WTC11 (cell line): ENCODE measurements around the gene IL17RB. TPM values are rescaled to one million over a fixed set of nuclear protein-coding genes. Genes with fewer than 3 reads are reported as not detected.
A peak's percentile ranks its signal among the peaks of the same experiment; 100 is the strongest.

Experiments used
- ATAC-seq: fragments of 200-7000 bp; cut with Tn5 transposase; 2 replicates; pipeline ENCODE4 v1.10.0; 2021; ENCODE audit warnings: mild to moderate bottlenecking, moderate library complexity
- Bru-seq: library from RNA; stranded (reverse); fragments of 400-500 nt; gene quantifications from one replicate; lab custom pipeline; 2021; lab: Mats Ljungman, UMichigan
- CTCF ChIA-PET: fragments of 300-600 bp; sonication (Branson Sonifier 250); formaldehyde crosslinking; loops from one replicate; lab custom pipeline; 2021; ENCODE audit warnings: antibody characterized with exemption; lab: Charles Lee
- POLR2A ChIA-PET: fragments of 350-600 bp; sonication (Branson Sonifier 250); formaldehyde crosslinking; loops from one replicate; lab custom pipeline; 2021; ENCODE audit warnings: antibody characterized with exemption; lab: Charles Lee
- DNase-seq: peaks from one replicate; pipeline ENCODE4 v3.0.0; 2021; ENCODE audit warnings: low spot score
- H3K27ac Mint-ChIP-seq: 2 replicates; pipeline ENCODE4 v1.8.0; 2021; ENCODE audit warnings: mixed read lengths
- H3K27me3 Mint-ChIP-seq: 2 replicates; pipeline ENCODE4 v1.8.0; 2021; ENCODE audit warnings: low read depth, mild to moderate bottlenecking, moderate library complexity, mixed read lengths
- H3K36me3 Mint-ChIP-seq: 2 replicates; pipeline ENCODE4 v1.8.0; 2021; ENCODE audit warnings: mixed read lengths
- H3K4me1 Mint-ChIP-seq: 2 replicates; pipeline ENCODE4 v1.8.0; 2022; ENCODE audit warnings: mixed read lengths
- H3K4me3 Mint-ChIP-seq: 2 replicates; pipeline ENCODE4 v1.8.0; 2021; ENCODE audit warnings: mild to moderate bottlenecking, moderate library complexity, mixed read lengths
- H3K9me3 Mint-ChIP-seq: 2 replicates; pipeline ENCODE4 v1.8.0; 2021; ENCODE audit warnings: mixed read lengths
- CREB1 ChIP-seq: sonication (generic); formaldehyde crosslinking; IDR thresholded peaks from 2 replicates; pipeline ENCODE4 v1.8.0; 2023; ENCODE audit warnings: mild to moderate bottlenecking, missing genetic modification reagents
- ESRRA ChIP-seq: sonication (generic); formaldehyde crosslinking; IDR thresholded peaks from 2 replicates; pipeline ENCODE4 v1.8.1; 2022; ENCODE audit warnings: mild to moderate bottlenecking, missing genetic modification reagents, borderline replicate concordance
- HMGA2 ChIP-seq: fragments of 250-450 bp; sonication (Bioruptor Pico); IDR thresholded peaks from 2 replicates; pipeline ENCODE4 v1.4.0; 2021; ENCODE audit warnings: mild to moderate bottlenecking, moderate library complexity
- JAZF1 ChIP-seq: fragments of 250-450 bp; sonication (Bioruptor Pico); IDR thresholded peaks from 2 replicates; pipeline ENCODE4 v1.9.0; 2021; ENCODE audit warnings: moderate library complexity, mild to moderate bottlenecking, inconsistent platforms
- NR2C2 ChIP-seq: sonication (generic); formaldehyde crosslinking; IDR thresholded peaks from 2 replicates; pipeline ENCODE4 v1.8.0; 2022; ENCODE audit warnings: mild to moderate bottlenecking, missing genetic modification reagents
- TCF7 ChIP-seq: sonication (generic); formaldehyde crosslinking; IDR thresholded peaks from 2 replicates; pipeline ENCODE4 v1.8.0; 2022; ENCODE audit warnings: mild to moderate bottlenecking, low read depth, missing genetic modification reagents, moderate library complexity
- TEAD1 ChIP-seq: sonication (generic); formaldehyde crosslinking; IDR thresholded peaks from 2 replicates; pipeline ENCODE4 v1.8.0; 2022; ENCODE audit warnings: mild to moderate bottlenecking, missing genetic modification reagents
- TP53 ChIP-seq: sonication (generic); formaldehyde crosslinking; IDR thresholded peaks from 2 replicates; pipeline ENCODE4 v1.8.1; 2023; ENCODE audit warnings: mild to moderate bottlenecking, missing genetic modification reagents
- ZNF121 ChIP-seq: sonication (generic); formaldehyde crosslinking; IDR thresholded peaks from 2 replicates; pipeline ENCODE4 v1.8.0; 2023; ENCODE audit warnings: missing genetic modification reagents
- ZNF219 ChIP-seq: sonication (generic); formaldehyde crosslinking; IDR thresholded peaks from 2 replicates; pipeline ENCODE4 v1.8.0; 2023; ENCODE audit warnings: missing genetic modification reagents, mild to moderate bottlenecking, borderline replicate concordance
- ZNF263 ChIP-seq: sonication (generic); formaldehyde crosslinking; IDR thresholded peaks from 2 replicates; pipeline ENCODE4 v1.8.1; 2022; ENCODE audit warnings: low read depth, mild to moderate bottlenecking, moderate library complexity, missing genetic modification reagents
- long read RNA-seq, 3 experiments: library from RNA in 1 of 3; library from capped mRNA in 1 of 3; library from polyadenylated mRNA in 1 of 3; unstranded in 2 of 3; stranded (forward) in 1 of 3; transcript quantifications; one replicate each; pipeline ENCODE4 v2.0.0, GENCODE V29; 2021
- total RNA-seq: library from RNA; stranded (reverse); gene quantifications from 3 replicates; pipeline ENCODE4 v1.2.3, GENCODE V29; 2021
- TF ChIP-seq, protein P1 (sequence below): fragments of 200-600 bp; IDR thresholded peaks from 2 replicates; pipeline ENCODE4 v1.8.0; 2022; ENCODE audit warnings: antibody characterized with exemption
- TF ChIP-seq, protein P2 (sequence below): sonication (generic); formaldehyde crosslinking; IDR thresholded peaks from 2 replicates; pipeline ENCODE4 v1.8.1; 2023; ENCODE audit warnings: mild to moderate bottlenecking, missing genetic modification reagents, moderate library complexity
- TF ChIP-seq, protein P3 (sequence below): sonication (generic); formaldehyde crosslinking; IDR thresholded peaks from 2 replicates; pipeline ENCODE4 v1.8.1; 2022; ENCODE audit warnings: mild to moderate bottlenecking, moderate library complexity, missing genetic modification reagents
- TF ChIP-seq, protein P4 (sequence below): sonication (generic); formaldehyde crosslinking; IDR thresholded peaks from 2 replicates; pipeline ENCODE4 v1.8.1; 2022; ENCODE audit warnings: missing genetic modification reagents, borderline replicate concordance
- TF ChIP-seq, protein P5 (sequence below): sonication (generic); formaldehyde crosslinking; IDR thresholded peaks from 2 replicates; pipeline ENCODE4 v1.8.1; 2023; ENCODE audit warnings: mild to moderate bottlenecking, missing genetic modification reagents
- TF ChIP-seq, protein P6 (sequence below): sonication (generic); formaldehyde crosslinking; conservative IDR thresholded peaks from 2 replicates; pipeline ENCODE4 v1.8.1; 2023; ENCODE audit warnings: mild to moderate bottlenecking, low read depth, missing genetic modification reagents, moderate library complexity
- TF ChIP-seq, protein P7 (sequence below): sonication (generic); formaldehyde crosslinking; IDR thresholded peaks from 2 replicates; pipeline ENCODE4 v1.8.0; 2022; ENCODE audit warnings: mild to moderate bottlenecking, missing genetic modification reagents

Gene IL17RB, protein sequence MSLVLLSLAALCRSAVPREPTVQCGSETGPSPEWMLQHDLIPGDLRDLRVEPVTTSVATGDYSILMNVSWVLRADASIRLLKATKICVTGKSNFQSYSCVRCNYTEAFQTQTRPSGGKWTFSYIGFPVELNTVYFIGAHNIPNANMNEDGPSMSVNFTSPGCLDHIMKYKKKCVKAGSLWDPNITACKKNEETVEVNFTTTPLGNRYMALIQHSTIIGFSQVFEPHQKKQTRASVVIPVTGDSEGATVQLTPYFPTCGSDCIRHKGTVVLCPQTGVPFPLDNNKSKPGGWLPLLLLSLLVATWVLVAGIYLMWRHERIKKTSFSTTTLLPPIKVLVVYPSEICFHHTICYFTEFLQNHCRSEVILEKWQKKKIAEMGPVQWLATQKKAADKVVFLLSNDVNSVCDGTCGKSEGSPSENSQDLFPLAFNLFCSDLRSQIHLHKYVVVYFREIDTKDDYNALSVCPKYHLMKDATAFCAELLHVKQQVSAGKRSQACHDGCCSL
- total RNA-seq, result 5.3 to 6.4 TPM (median 5.6 TPM) in 3 replicates
- percentile 60 among the genes with signal in this experiment for Bru-seq, nascent RNA
- long read RNA-seq, experiment 1, partial matches to known transcripts, result 3 of 25 reads
- long read RNA-seq, experiment 1, other reads (novel, unspliced or antisense), result 13 of 25 reads
- long read RNA-seq, experiment 2, partial matches to known transcripts, result 1 of 10 reads
- long read RNA-seq, experiment 2, other reads (novel, unspliced or antisense), result 4 of 10 reads
- long read RNA-seq, experiment 3, transcript IL17RB-201 (11 exons, 2,010 nt), result major isoform, 6 of 12 reads
- long read RNA-seq, experiment 3, partial matches to known transcripts, result 0 of 12 reads
- long read RNA-seq, experiment 3, other reads (novel, unspliced or antisense), result 5 of 12 reads

DNA sequence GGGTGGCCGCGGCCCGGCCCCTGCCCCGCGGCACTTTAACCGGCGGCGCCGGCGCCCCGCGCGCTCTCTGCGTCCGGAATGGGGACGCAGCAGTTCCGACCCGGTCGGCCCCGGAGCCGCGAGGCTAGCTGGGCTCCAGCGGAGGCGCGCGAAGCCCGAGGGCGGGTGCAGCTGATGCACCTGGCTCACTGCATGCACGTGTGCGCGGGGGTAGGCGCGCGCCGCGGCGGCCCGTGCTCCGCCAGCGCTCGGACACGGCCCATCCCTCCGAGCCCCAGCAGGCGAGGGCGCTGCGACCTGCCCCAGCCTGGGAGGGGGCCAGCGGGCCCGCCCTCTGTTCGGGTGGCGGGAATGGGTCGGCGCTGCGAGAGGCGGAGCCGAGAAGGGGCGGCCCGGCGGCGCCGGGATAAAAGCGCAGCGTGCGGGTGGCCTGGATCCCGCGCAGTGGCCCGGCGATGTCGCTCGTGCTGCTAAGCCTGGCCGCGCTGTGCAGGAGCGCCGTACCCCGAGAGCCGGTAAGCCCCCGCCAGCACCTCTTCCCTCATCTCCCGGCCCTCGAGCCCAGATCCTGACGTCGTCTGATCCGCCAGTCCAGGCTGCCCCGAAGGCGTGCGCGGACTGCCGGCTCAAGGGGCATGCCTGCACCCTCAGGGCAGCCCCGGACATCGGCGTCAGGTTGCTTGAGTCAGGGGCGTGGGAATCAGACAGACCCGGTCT lies at the start of gene IL17RB, which contains the start of gene CHDH:
IL17RB (plus strand) TSS at position 435 of the 717 bp plus-strand sequence; CDS start at position 456, 21 bp downstream.
CHDH (minus strand) TSS at position 286 of the 717 bp plus-strand sequence. CDS start 22,411 bp downstream, outside the sequence.
- Mint-ChIP-seq H3K36me3 (no peaks in the 10 kb centered on the region; the same call in 1 of the 2 replicates), H3K4me3 (peak within 1 kb of the TSS; percentile 74), H3K27ac (peak within 1 kb of the TSS; percentile 65), H3K4me1 (peaks cover 40% of the 10 kb centered on the region), H3K27me3 (peaks cover 18% of the 10 kb centered on the region), H3K9me3 (no peaks in the 10 kb centered on the region)
- DNase-seq (peak; percentile 76), ATAC-seq (peak; percentile 78)
- ChIA-PET POLR2A (no interaction called here), CTCF (interaction anchor here (0.9 to 1.3 kb wide), 4 partner anchors 10 to 142 kb away, joined by 3 read pairs; no protein-coding TSS in a partner anchor)
- TF ChIP-seq ZNF121 (CRISPR knock-in tag) (peak; percentile 88), ZNF263 (peak; percentile 64; the same call in 1 of the 2 replicates), ESRRA (CRISPR knock-in tag) (peak; percentile 57; the same call in 1 of the 2 replicates), TCF7 (peak; percentile 76; the same call in 1 of the 2 replicates), JAZF1 (CRISPR knock-in tag) (no peak), CREB1 (no peak), TP53 (peak; percentile 90; the same call in 1 of the 2 replicates), NR2C2 (no peak), HMGA2 (CRISPR knock-in tag) (no peak), TEAD1 (CRISPR knock-in tag) (0 out of 2 replicates have a peak, but pooled peaks have one; percentile 85), ZNF219 (CRISPR knock-in tag) (no peak)
- TF ChIP-seq, protein P1, sequence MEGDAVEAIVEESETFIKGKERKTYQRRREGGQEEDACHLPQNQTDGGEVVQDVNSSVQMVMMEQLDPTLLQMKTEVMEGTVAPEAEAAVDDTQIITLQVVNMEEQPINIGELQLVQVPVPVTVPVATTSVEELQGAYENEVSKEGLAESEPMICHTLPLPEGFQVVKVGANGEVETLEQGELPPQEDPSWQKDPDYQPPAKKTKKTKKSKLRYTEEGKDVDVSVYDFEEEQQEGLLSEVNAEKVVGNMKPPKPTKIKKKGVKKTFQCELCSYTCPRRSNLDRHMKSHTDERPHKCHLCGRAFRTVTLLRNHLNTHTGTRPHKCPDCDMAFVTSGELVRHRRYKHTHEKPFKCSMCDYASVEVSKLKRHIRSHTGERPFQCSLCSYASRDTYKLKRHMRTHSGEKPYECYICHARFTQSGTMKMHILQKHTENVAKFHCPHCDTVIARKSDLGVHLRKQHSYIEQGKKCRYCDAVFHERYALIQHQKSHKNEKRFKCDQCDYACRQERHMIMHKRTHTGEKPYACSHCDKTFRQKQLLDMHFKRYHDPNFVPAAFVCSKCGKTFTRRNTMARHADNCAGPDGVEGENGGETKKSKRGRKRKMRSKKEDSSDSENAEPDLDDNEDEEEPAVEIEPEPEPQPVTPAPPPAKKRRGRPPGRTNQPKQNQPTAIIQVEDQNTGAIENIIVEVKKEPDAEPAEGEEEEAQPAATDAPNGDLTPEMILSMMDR, result no peak
- TF ChIP-seq, protein P2, sequence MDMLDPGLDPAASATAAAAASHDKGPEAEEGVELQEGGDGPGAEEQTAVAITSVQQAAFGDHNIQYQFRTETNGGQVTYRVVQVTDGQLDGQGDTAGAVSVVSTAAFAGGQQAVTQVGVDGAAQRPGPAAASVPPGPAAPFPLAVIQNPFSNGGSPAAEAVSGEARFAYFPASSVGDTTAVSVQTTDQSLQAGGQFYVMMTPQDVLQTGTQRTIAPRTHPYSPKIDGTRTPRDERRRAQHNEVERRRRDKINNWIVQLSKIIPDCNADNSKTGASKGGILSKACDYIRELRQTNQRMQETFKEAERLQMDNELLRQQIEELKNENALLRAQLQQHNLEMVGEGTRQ (CRISPR knock-in tag), result peak; percentile 55
- TF ChIP-seq, protein P3, sequence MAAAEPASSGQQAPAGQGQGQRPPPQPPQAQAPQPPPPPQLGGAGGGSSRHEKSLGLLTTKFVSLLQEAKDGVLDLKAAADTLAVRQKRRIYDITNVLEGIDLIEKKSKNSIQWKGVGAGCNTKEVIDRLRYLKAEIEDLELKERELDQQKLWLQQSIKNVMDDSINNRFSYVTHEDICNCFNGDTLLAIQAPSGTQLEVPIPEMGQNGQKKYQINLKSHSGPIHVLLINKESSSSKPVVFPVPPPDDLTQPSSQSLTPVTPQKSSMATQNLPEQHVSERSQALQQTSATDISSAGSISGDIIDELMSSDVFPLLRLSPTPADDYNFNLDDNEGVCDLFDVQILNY (CRISPR knock-in tag), result peak; percentile 99
- TF ChIP-seq, protein P4, sequence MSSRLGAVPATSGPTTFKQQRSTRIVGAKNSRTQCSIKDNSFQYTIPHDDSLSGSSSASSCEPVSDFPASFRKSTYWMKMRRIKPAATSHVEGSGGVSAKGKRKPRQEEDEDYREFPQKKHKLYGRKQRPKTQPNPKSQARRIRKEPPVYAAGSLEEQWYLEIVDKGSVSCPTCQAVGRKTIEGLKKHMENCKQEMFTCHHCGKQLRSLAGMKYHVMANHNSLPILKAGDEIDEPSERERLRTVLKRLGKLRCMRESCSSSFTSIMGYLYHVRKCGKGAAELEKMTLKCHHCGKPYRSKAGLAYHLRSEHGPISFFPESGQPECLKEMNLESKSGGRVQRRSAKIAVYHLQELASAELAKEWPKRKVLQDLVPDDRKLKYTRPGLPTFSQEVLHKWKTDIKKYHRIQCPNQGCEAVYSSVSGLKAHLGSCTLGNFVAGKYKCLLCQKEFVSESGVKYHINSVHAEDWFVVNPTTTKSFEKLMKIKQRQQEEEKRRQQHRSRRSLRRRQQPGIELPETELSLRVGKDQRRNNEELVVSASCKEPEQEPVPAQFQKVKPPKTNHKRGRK (CRISPR knock-in tag), result no peak
- TF ChIP-seq, protein P5, sequence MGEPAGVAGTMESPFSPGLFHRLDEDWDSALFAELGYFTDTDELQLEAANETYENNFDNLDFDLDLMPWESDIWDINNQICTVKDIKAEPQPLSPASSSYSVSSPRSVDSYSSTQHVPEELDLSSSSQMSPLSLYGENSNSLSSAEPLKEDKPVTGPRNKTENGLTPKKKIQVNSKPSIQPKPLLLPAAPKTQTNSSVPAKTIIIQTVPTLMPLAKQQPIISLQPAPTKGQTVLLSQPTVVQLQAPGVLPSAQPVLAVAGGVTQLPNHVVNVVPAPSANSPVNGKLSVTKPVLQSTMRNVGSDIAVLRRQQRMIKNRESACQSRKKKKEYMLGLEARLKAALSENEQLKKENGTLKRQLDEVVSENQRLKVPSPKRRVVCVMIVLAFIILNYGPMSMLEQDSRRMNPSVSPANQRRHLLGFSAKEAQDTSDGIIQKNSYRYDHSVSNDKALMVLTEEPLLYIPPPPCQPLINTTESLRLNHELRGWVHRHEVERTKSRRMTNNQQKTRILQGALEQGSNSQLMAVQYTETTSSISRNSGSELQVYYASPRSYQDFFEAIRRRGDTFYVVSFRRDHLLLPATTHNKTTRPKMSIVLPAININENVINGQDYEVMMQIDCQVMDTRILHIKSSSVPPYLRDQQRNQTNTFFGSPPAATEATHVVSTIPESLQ, result no peak
- TF ChIP-seq, protein P6, sequence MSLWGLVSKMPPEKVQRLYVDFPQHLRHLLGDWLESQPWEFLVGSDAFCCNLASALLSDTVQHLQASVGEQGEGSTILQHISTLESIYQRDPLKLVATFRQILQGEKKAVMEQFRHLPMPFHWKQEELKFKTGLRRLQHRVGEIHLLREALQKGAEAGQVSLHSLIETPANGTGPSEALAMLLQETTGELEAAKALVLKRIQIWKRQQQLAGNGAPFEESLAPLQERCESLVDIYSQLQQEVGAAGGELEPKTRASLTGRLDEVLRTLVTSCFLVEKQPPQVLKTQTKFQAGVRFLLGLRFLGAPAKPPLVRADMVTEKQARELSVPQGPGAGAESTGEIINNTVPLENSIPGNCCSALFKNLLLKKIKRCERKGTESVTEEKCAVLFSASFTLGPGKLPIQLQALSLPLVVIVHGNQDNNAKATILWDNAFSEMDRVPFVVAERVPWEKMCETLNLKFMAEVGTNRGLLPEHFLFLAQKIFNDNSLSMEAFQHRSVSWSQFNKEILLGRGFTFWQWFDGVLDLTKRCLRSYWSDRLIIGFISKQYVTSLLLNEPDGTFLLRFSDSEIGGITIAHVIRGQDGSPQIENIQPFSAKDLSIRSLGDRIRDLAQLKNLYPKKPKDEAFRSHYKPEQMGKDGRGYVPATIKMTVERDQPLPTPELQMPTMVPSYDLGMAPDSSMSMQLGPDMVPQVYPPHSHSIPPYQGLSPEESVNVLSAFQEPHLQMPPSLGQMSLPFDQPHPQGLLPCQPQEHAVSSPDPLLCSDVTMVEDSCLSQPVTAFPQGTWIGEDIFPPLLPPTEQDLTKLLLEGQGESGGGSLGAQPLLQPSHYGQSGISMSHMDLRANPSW (CRISPR knock-in tag), result peak; percentile 81; the same call in 1 of the 2 replicates
- TF ChIP-seq, protein P7, sequence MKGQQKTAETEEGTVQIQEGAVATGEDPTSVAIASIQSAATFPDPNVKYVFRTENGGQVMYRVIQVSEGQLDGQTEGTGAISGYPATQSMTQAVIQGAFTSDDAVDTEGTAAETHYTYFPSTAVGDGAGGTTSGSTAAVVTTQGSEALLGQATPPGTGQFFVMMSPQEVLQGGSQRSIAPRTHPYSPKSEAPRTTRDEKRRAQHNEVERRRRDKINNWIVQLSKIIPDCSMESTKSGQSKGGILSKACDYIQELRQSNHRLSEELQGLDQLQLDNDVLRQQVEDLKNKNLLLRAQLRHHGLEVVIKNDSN (CRISPR knock-in tag), result peak; percentile 66; the same call in 1 of the 2 replicates
